ENCODE results near the gene RBBP8NL.

GRCh38 chr20:62452475-62453095, 25.2 kb upstream of the RBBP8NL start:
- TF ChIP-seq CTCF (IDR thresholded peaks at IDR 0.05; ENCODE audit: borderline replicate concordance, extremely low read depth, low read length, poor library complexity, severe bottlenecking) (no peak), EZH2 (IDR thresholded peaks at IDR 0.05; ENCODE audit: borderline replicate concordance, low read depth, low read length, severe bottlenecking) (no peak)

Data from DND-41 (cell line).